Ovary (tissue), 9 donors: ENCODE measurements around the gene RNF34. TPM values are rescaled to one million over a fixed set of nuclear protein-coding genes. Genes with fewer than 3 reads are reported as not detected.

ENCODE experiments used
- DNase-seq, 5 donors: peaks; one replicate each; pipeline ENCODE4 v3.0.0-alpha.2; 2019 to 2020
- H3K27ac ChIP-seq, 2 donors: fragments of 200-600 bp; one replicate each; pipeline versions ENCODE4 v1.5.1 to v1.8.0; 2019 to 2022
- H3K27me3 ChIP-seq: fragments of 200-600 bp; one replicate; pipeline ENCODE4 v1.8.0; 2022
- H3K36me3 ChIP-seq: fragments of 200-600 bp; sonication (generic); one replicate; pipeline ENCODE4 v1.5.1; 2019
- H3K4me1 ChIP-seq: one replicate; pipeline ENCODE4 v1.8.1; 2013; ENCODE audit warnings: mild to moderate bottlenecking, moderate library complexity; ENCODE audit not compliant: insufficient read depth
- H3K4me3 ChIP-seq: fragments of 200-600 bp; sonication (generic); one replicate; pipeline ENCODE4 v1.5.1; 2017
- H3K9me3 ChIP-seq, 2 donors: fragments of 200-600 bp in 1 of 2; sonication (generic) in 1 of 2; one replicate each; pipeline versions ENCODE4 v1.5.1 to v1.8.1; 2013 to 2019; ENCODE audit warnings: mild to moderate bottlenecking in 1 of 2, moderate library complexity in 1 of 2
- EP300 ChIP-seq: sonication (generic); formaldehyde crosslinking; IDR thresholded peaks from one replicate; pipeline ENCODE4 v1.6.1; 2017; ENCODE audit warnings: antibody characterized with exemption
- POLR2A ChIP-seq: fragments of 450-650 bp; IDR thresholded peaks from one replicate; pipeline ENCODE4 v1.6.1; 2017; ENCODE audit warnings: antibody characterized with exemption, mild to moderate bottlenecking, moderate library complexity
- WGBS, 3 donors: extraction: QIAGEN DNeasy Blood & Tissue Kit in 1 of 3; methylation state at CpG; one replicate each; pipeline versions ENCODE4 v1.1.5 to v1.1.7; 2013 to 2017; 5-methylcytosine and 5-hydroxymethylcytosine counted together
- intact Hi-C, 4 donors: fragments of 100-400 bp; cut with DNase I; formaldehyde crosslinking; loops; one replicate each; pipeline versions ENCODE4 v1.11.0 to v1.15.1; 2022 to 2023
- polyA plus RNA-seq, 2 donors: library from polyadenylated mRNA; stranded (reverse); fragments of 200-250 nt in 1 of 2; fragments of 350-450 nt in 1 of 2; fragmentation: Illumina TruSeq in 1 of 2; extraction: RNeasy Lipid Tissue Mini Kit (QIAGEN cat#74804) in 1 of 2; gene quantifications; one replicate each; pipeline ENCODE4 v1.2.3, GENCODE V29; 2013 to 2014
- total RNA-seq, 7 donors: library from RNA; depleted of rRNA in 2 of 7; stranded (reverse); fragments of >200 nt in 2 of 7; fragmentation: NEBNext Ultra II Directional in 3 of 7; extraction: Animal tissue kit (Norgen Biotek cat#: 25700) in 3 of 7; gene quantifications; one replicate each; pipeline versions ENCODE4 v1.1.0 to v1.2.4, GENCODE V29; 2016 to 2023
- TF ChIP-seq, protein P1 (sequence below), 3 donors: fragments of 450-650 bp in 2 of 3; fragments of 200-600 bp in 1 of 3; IDR thresholded peaks; one replicate each; pipeline versions ENCODE4 v1.5.1 to v1.8.0; 2016 to 2022; ENCODE audit warnings: antibody characterized with exemption in 3 of 3, mild to moderate bottlenecking in 1 of 3
- donor health status: DM: no; HTN: no; CAD: no; lungs with moderate emphysema.
- donor health status: DM: no; HTN: no; CAD: no.
- donor health status: Bipolar disorder and iron deficiency.
- donor health status: DM: yes; HTN: yes; CAD: no.
- donor health status: DM: no; HTN: no; CAD: no.
- donor health status: DM: yes; HTN: yes; CAD: no.

The RNF34 gene
- total and polyA plus RNA-seq, 9 donors, result 17.3 to 39.8 (median 27.5) TPM

GRCh38 chr12:121405211-121405610 is 5.3 kb downstream of the RNF34 start:
- TF ChIP-seq, protein P1, sequence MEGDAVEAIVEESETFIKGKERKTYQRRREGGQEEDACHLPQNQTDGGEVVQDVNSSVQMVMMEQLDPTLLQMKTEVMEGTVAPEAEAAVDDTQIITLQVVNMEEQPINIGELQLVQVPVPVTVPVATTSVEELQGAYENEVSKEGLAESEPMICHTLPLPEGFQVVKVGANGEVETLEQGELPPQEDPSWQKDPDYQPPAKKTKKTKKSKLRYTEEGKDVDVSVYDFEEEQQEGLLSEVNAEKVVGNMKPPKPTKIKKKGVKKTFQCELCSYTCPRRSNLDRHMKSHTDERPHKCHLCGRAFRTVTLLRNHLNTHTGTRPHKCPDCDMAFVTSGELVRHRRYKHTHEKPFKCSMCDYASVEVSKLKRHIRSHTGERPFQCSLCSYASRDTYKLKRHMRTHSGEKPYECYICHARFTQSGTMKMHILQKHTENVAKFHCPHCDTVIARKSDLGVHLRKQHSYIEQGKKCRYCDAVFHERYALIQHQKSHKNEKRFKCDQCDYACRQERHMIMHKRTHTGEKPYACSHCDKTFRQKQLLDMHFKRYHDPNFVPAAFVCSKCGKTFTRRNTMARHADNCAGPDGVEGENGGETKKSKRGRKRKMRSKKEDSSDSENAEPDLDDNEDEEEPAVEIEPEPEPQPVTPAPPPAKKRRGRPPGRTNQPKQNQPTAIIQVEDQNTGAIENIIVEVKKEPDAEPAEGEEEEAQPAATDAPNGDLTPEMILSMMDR (IDR thresholded peaks at IDR 0.05), result no peak
- TF ChIP-seq EP300 (no peak), POLR2A (no peak)
- Histone ChIP-seq H3K9me3 (no peaks in the 10 kb centered on the region), H3K4me3 (no peak overlapping the region), H3K27me3 (no peaks in the 10 kb centered on the region), H3K4me1 (peaks cover 4% of the 10 kb centered on the region), H3K36me3 (no peaks in the 10 kb centered on the region), H3K27ac (no peak overlapping the region)
- DNase-seq, result no peak
- intact Hi-C loops, result no loop called here
- 95 to 99% (median 96%) methylated on average over 2 of the region's 2 CpGs for WGBS, 3 donors

DNA sequence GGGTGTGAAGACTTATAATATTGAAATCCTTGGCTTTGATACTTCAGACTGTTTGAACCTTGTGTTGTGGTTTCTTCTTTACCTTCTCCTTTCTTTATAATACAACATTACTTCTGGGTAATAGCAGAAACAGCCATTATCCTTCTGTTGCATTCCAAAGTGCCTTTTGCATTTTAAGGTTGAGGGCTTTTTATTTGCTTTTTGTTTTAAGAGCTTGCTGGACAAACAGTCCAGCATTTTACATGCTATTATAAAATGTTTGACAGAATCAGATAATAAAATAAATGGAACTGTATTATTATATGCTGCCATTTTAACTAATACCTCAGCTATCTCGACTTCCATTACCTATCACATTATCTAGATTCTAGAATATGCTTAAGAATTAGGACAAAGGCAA is 14.0 kb downstream of the RNF34 start:
- no peak for DNase-seq
- WGBS, 3 donors, result 79 to 89% (median 88%) methylated on average over 1 of the region's 1 CpG
- intact Hi-C loops, result loop anchor here in 1 of 4 donors (2.0 kb wide), 1 partner anchor 29 kb away; no protein-coding TSS in a partner anchor
- TF ChIP-seq POLR2A (no peak), EP300 (no peak)
- TF ChIP-seq, protein P1 (IDR thresholded peaks at IDR 0.05), result no peak
- Histone ChIP-seq H3K9me3 (no peaks in the 10 kb centered on the region), H3K27me3 (no peaks in the 10 kb centered on the region), H3K27ac (no peak overlapping the region), H3K36me3 (no peaks in the 10 kb centered on the region), H3K4me3 (no peak overlapping the region), H3K4me1 (no peaks in the 10 kb centered on the region)

GRCh38 chr12:121417847-121418246 is 17.9 kb downstream of the RNF34 start:
- H3K4me1 ChIP-seq, result no peaks in the 10 kb centered on the region
- H3K27me3 ChIP-seq, result no peaks in the 10 kb centered on the region
- no peak overlapping the region for H3K27ac ChIP-seq
- DNase-seq, result no peak
- intact Hi-C loops, result no loop called here
- TF ChIP-seq POLR2A (no peak), EP300 (no peak)
- TF ChIP-seq, protein P1 (IDR thresholded peaks at IDR 0.05), result no peak
- H3K9me3 ChIP-seq, result no peaks in the 10 kb centered on the region
- no peaks in the 10 kb centered on the region for H3K36me3 ChIP-seq
- 83 to 88% (median 86%) methylated on average over 6 of the region's 6 CpGs for WGBS, 3 donors
- no peak overlapping the region for H3K4me3 ChIP-seq

- Histone ChIP-seq H3K27me3 (no peaks in the 10 kb centered on the region), H3K4me3 (no peak overlapping the region), H3K36me3 (no peaks in the 10 kb centered on the region), H3K4me1 (no peaks in the 10 kb centered on the region), H3K9me3 (no peaks in the 10 kb centered on the region), H3K27ac (no peak overlapping the region)
- intact Hi-C loops, result no loop called here
- WGBS, 3 donors, result 90 to 93% (median 91%) methylated on average over 6 of the region's 6 CpGs
- no peak for DNase-seq
- TF ChIP-seq EP300, result no peak
- TF ChIP-seq POLR2A, result no peak
- TF ChIP-seq, protein P1 (IDR thresholded peaks at IDR 0.05), result no peak
Observed at GRCh38 chr12:121420109-121420508, 20.2 kb downstream of the RNF34 start.
